Measurements from ENCODE around the gene UBN1.
"Not testable (repeated sequence)": the region's sequence is repeated elsewhere in the genome, so short reads cannot be mapped to it uniquely, and the experiment has no call there.

The UBN1 gene

DNA sequence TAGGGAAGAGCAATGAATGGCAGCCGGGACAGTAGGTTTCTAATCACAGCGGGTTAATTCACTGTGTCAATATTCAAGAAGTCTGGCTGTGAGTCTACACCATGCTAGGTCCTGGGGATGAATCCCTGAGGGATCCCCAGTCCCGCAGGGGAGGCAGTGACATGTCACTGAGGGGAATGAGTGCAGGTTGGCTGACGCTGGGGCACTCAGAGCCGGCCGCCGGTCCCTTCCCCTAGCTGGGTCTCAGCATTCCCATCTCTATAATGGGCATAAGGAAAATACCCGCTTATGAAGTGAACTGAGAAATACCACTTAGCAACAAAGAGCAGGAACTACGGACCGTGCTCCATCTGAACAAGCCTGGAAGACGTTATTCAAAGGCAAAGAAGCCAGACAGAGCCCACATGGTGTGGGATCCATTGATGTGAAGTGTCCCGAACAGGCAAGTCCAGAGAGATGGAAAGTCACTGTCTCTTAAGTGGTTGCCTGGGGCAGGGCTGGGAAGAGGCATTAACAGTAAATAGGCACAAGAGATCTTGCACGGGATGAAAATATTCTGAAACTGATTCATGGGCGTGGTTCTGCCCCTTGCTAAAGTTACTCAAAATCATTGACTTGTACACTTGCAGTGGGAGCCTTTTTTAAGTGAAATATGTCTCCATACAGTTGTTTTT is 57.8 kb downstream of the UBN1 start:
- DNase-seq: no peak

DNA sequence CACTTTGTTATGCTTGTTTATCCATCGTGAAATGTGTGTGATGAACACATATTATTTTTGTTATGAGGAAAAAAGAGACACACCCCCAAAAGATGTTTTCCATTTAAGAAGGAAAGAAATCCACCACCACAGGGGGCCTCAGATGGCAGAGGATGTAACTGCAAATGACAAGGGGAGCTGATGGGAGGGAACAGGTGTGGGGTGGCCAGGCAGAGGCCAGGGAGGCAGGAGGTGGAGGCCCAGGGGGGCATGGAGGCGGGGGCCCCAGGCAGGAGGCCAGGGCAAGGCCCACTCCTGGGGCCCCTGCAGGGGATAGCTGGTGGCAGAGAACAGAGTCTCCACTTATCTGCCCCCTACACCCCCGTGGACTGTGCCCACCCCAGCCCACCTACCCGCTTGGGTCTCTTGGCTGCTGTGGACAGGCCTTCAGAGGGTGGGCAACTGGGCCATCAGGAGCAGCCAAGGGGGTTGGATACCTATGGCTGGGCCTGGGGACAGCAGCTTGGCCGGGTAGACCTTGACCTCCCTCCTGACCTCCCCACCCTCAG is 61.6 kb downstream of the UBN1 start:
- DNase-seq: no peak

DNA sequence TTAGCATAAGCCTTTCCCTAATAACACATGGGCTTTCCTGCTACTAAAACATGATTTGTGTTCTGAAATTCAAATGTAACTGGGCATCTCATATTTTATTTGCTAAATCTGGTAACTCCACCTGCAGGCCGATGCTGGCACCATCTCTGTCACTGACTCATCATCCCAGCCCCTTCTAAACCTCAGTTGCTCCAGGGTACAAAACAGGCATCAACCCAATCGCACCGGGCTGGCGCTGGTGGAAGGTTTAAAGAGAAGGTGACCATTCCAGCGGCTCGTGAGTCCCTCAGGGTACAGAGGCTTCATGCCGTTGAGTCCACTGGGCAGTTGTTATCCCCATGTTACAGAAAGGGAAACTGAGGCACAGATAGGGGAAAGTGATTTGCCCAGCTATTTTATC is 62.5 kb downstream of the UBN1 start:
- no peak for DNase-seq

GRCh38 chr16:4910828-4911227 is 63.5 kb downstream of the UBN1 start:
- DNase-seq: no peak

DNA sequence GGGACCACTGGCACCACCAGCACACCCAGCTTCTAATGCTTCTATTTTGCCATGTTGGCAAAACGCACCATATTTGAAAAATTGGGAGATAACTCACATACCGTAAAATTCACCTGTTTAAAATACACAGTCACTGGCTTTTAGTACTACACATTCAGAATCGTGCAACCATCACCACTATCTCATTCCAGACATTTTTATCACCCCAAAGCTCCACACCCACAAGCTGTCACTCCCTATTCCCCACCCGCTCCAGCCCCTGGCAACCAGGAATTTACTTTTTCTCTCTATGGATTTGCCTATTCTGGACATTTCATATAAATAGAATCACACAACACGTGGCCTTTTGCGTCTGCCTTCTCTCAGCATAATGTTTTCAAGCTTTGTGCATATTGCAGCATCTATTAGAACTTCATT is 64.7 kb downstream of the UBN1 start:
- DNase-seq: no peak

GRCh38 chr16:4913130-4913773 is 66.0 kb downstream of the UBN1 start:
- no peak for DNase-seq

DNA sequence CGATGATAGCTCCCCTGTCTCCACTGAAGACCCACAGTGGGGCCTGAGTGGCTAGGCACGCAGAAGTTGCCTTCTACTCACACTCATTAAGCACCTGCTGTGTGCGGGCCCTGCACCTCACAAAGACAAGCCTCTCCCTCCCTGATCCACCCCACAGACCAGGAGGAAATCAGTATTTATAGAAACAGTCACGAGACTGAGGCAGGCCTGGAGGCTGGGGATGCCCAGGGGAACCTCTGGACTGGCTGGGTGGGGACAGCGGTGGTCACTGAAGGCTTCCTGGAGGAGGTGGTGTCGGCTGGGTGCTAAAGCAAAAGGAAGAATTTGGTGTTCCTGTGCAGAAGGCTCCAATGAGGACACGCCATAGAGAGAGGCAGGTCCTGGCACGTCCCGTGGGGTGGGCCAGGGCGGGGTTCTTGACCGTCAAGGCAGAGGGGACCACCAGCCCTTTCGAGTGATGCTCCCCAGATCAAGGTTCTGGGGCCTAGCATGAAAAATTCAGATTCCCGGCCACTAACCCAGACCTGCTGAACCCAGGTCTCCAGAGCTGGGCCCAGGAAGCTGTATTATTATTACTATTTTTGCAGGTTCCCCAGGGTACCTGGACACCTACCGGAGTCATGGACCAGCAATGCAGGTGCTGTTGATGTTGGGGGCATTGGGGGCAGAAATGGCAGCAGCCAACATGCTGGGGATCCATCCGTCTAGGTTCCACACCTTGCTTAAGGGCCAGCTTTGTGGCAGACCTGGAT is 66.7 kb downstream of the UBN1 start:
- DNase-seq: no peak

DNA sequence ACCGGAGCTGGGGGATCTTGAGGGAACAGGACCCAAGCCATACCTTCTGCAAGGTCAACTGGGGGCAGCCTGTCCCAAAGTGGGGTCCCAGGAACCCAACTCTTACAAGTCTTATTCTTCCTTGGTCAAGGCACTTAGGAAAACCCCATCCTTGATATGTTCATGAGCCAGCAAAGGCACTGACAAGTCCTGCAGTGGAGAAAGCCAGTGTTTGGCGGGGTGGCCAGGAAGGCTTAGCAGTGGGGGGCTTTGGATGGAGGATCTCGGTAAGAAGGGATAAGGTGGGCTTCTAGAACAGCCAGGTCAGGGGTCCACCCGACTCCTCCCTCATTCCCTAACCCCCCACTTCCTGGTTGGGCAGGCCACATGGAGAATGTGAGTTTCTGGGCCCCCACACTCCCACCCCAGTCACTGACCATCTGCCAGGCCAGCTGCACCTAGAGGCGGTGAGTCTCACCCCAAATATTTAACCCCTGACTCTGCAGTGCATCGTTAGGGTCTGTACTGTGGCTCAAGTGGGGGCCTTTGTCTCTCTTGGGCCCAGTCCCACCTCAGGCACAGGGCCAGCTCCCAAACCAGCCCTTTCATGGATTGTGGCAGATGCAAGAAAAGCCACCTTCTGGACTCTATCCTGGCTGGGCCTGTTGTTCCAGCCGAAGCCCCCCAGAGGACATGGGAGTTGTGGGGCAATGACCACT is 67.4 kb downstream of the UBN1 start:
- DNase-seq: no peak

DNA sequence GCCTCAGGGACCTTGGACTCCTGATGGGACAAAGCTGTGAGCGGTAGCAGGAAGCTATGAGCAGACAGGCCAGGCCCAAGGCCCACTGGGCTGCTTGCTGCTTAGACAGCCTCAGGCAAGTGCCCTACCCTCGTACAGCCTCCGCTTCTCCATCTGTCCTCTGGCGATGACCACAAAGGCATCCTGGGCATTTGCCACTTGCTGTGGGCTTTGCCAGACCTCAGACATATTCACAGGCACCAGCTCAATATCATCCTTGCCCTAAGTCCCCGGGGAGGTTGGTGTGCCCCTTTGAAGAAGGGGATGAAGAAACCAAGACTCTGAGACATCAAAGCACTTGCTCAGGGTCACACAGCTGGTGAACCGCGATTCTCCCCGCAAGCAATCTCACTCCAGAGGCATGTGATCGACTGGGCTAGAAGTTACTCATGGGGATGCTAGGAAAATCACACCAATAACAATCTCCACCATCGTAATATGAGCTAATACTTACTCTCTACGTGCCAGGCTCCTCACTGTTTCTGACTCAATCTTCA is 68.0 kb downstream of the UBN1 start:
- DNase-seq: no peak

- DNase-seq: no peak
These were observed 69.8 kb downstream of the UBN1 start for GRCh38 chr16:4917117-4917516.

- no peak for DNase-seq
These were observed 71.5 kb downstream of the UBN1 start for GRCh38 chr16:4918781-4919251.

GRCh38 chr16:4920826-4921225 is 73.5 kb downstream of the UBN1 start:
- DNase-seq: no peak

DNA sequence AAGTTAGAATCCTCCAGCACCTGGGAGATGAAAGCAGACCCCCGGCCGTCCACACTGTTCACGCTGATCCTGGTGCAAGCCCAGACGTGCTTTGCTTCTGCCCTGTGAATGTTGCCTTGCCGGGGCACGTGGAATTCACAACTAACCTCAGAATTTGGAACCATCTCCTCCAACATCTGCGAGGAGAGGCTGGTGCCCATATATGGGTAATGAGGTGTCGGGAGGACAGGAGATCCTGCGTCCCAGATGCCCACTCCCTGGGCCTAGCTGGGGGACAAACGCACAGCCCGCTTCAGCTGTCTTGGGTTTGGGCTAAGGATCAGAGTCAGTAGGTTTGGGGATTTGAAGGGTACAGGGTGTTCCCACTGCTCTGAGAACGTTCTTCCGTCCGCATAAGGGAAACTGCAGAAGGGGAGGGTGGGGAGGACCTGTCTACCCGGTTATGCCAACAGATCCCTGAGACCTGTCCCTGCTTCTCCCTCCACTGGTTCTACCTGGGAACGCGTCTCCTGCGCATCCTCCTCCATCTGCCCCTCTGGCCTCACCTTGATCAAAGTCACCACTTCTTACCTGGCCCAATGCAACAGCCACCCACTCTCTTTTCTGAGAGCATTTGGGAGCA is 75.6 kb downstream of the UBN1 start:
- no peak for DNase-seq

- DNase-seq: no peak
These were observed 76.6 kb downstream of the UBN1 start for GRCh38 chr16:4923853-4924252.

DNA sequence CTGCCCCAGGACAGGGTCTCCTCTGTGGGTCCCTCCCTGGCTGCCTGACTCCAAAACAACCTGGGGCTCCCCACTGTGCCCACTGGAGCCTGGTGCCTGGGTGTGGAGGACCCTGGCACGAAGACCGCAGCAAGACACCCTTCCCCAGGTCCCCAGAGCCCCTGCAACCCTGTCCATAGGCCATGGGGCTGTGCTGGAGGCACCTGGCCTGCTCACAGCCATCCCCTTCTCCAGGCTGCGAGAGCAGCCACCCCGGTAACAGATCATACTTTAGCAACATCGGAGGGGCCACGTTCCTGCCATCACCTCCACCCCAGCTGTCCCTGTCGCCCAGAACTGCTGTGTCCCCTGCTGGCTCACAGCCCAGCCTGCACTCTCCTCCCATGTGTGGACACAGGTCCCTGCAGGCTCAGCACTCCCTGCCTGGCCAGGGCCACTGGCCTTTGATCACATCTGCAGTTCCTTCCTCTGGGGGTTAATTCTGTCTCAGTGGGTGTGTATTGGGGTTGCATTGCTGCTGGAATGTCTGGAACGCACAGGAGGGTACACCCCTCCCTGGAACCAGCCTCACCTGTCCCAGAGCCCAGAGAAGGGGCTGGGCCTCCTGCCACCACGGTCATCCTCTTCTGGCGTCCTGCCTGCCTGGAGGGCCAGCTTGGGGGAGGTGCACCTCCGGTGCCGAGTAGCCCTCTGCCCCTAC is 77.5 kb downstream of the UBN1 start:
- DNase-seq: no peak

DNA sequence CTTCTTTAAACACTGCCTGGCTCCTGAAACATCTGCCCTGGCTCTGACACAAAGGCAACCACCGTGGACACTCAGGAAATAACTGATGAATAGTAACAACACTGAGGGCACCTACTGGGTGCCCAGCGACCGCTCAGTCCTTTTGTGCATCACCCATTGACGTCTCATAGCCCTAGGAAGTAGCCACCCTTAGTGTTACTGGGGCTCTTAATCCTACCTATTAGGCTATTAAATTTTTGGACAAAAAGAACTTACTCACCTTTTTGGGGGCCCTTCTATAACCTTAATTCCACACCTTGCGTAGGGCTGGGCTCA is 78.0 kb downstream of the UBN1 start:
- no peak for DNase-seq

DNA sequence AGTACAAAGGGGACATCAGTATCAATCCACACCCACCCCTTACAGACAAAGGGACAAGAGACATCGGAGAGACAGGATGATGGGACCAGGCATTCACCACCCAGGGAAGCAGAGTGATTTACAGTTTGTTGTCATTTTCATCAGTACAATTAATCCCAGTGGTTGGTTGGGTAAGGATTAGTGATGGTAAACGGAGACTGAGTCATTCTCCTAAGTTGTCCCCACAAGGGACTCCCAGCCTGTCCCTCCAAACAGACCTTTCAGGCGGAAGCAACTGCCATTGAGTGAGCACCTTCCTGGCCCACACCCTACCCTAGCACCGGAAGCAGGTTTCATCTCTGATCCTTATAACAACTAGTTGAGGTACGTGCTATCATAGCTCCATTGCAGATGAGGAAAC is 78.5 kb downstream of the UBN1 start:
- DNase-seq: no peak

- DNase-seq: no peak
These were observed 79.6 kb downstream of the UBN1 start for GRCh38 chr16:4926928-4927327.

GRCh38 chr16:4927661-4928060 is 80.4 kb downstream of the UBN1 start:
- DNase-seq: no peak

GRCh38 chr16:4928227-4928626 is 80.9 kb downstream of the UBN1 start:
- no peak for DNase-seq

- not testable (repeated sequence) for DNase-seq
These were observed 82.3 kb downstream of the UBN1 start for GRCh38 chr16:4929619-4930018.

DNA sequence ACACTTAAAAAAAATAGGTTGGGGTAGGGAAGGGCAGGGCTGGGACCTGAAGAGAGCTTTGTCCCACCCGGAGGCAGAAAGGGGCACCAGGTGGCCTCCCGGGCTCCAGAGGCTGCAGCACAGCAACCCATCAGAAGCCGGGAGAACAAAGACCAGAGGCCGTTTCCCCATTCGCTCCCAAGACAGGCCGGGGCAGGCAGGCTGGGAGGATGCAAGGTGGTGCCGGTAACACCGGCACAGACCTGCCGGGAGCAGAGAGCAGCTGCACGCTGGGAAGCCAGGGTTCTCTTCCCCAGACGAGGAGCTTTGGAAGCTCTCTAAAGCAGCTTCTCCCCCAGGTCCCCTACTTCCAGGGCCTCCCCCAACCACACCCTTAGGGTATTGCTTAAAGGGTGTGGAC is 84.1 kb downstream of the UBN1 start:
- DNase-seq: no peak
